GM12878 (cell line): ENCODE measurements around the gene RSPH1. TPM values are rescaled to one million over a fixed set of nuclear protein-coding genes. Genes with fewer than 3 reads are reported as not detected.

Source experiments
- BACH1 ChIP-seq: fragments of 450-650 bp; IDR thresholded peaks from 2 replicates; pipeline ENCODE4 v1.6.1; 2017; ENCODE audit warnings: mild to moderate bottlenecking, borderline replicate concordance
- CBX3 ChIP-seq: fragments of 200-600 bp; sonication (generic); IDR thresholded peaks from 2 replicates; pipeline ENCODE4 v1.6.1; 2016; ENCODE audit warnings: low read depth, borderline replicate concordance
- E2F4 ChIP-seq: IDR thresholded peaks from 2 replicates; pipeline ENCODE4 v1.6.1; 2012; ENCODE audit warnings: low read depth, low read length, improper control_type of control experiment
- ETV6 ChIP-seq, 2 experiments: fragments of 450-650 bp in 1 of 2; IDR thresholded peaks in 1 of 2; conservative IDR thresholded peaks in 1 of 2; 2 replicates each; pipeline ENCODE4 v1.6.1; 2014; ENCODE audit warnings: antibody characterized with exemption in 1 of 2, borderline replicate concordance in 1 of 2, low read depth in 1 of 2, mild to moderate bottlenecking in 1 of 2, moderate library complexity in 1 of 2
- FOXK2 ChIP-seq: fragments of 450-650 bp; IDR thresholded peaks from 2 replicates; pipeline ENCODE4 v1.6.1; 2017; ENCODE audit warnings: mild to moderate bottlenecking, moderate library complexity
- IKZF2 ChIP-seq, 2 experiments: fragments of 450-650 bp; IDR thresholded peaks; 2 replicates each; pipeline ENCODE4 v1.6.1; 2017; ENCODE audit warnings: mild to moderate bottlenecking in 2 of 2, moderate library complexity in 2 of 2
- JUND ChIP-seq: IDR thresholded peaks from 2 replicates; pipeline ENCODE4 v1.6.1; 2012; ENCODE audit warnings: low read depth, mild to moderate bottlenecking, low read length, improper control_type of control experiment, moderate library complexity
- KLF5 ChIP-seq: fragments of 450-650 bp; IDR thresholded peaks from 2 replicates; pipeline ENCODE4 v1.6.1; 2014; ENCODE audit warnings: mild to moderate bottlenecking; ENCODE audit not compliant: partially characterized antibody
- MAX ChIP-seq: IDR thresholded peaks from 2 replicates; pipeline ENCODE4 v1.6.1; 2012; ENCODE audit warnings: low read depth, low read length, improper control_type of control experiment
- MYB ChIP-seq: fragments of 150-350 bp; IDR thresholded peaks from 2 replicates; pipeline ENCODE4 v1.6.1; 2014; ENCODE audit warnings: mild to moderate bottlenecking, low read depth, low read length, borderline replicate concordance
- POLR2AphosphoS2 ChIP-seq: IDR thresholded peaks from 2 replicates; pipeline ENCODE4 v1.6.1; 2011; ENCODE audit warnings: low read depth, mild to moderate bottlenecking, low read length, improper control_type of control experiment, moderate library complexity
- RB1 ChIP-seq: fragments of 450-650 bp; formaldehyde crosslinking; IDR thresholded peaks from 2 replicates; pipeline ENCODE4 v1.6.1; 2017; ENCODE audit warnings: mild to moderate bottlenecking, borderline replicate concordance
- RUNX3 ChIP-seq: IDR thresholded peaks from 2 replicates; pipeline ENCODE4 v1.6.1; 2012; ENCODE audit warnings: low read length, inconsistent platforms
- SMAD5 ChIP-seq: IDR thresholded peaks from 2 replicates; pipeline ENCODE4 v1.6.1; 2016; ENCODE audit warnings: antibody characterized with exemption, low read depth
- SP1 ChIP-seq: IDR thresholded peaks from one replicate; pipeline ENCODE4 v1.6.1; 2011; ENCODE audit warnings: low read depth, low read length
- TCF12 ChIP-seq: IDR thresholded peaks from 2 replicates; pipeline ENCODE4 v1.6.1; 2011; ENCODE audit warnings: low read depth, mild to moderate bottlenecking, low read length
- TCF7 ChIP-seq: IDR thresholded peaks from 2 replicates; pipeline ENCODE4 v1.6.1; 2014; ENCODE audit warnings: antibody characterized with exemption, borderline replicate concordance
- ZNF24 ChIP-seq: fragments of 450-650 bp; IDR thresholded peaks from 2 replicates; pipeline ENCODE4 v1.6.1; 2017; ENCODE audit warnings: antibody characterized with exemption, mild to moderate bottlenecking
- ZNF592 ChIP-seq: fragments of 450-650 bp; IDR thresholded peaks from 2 replicates; pipeline ENCODE4 v1.6.1; 2017; ENCODE audit warnings: mild to moderate bottlenecking, moderate library complexity
- polyA plus RNA-seq, 11 experiments: library from polyadenylated mRNA; depleted of rRNA in 4 of 11; unstranded in 6 of 11; stranded (reverse) in 5 of 11; fragments of >200 nt; fragmentation: Nextera tagmentation in 4 of 11; fragmentation: Illumina TruSeq in 1 of 11; extraction: Ambion mirVana in 4 of 11; extraction: Trizol in 1 of 11; gene quantifications; 1 replicate in 1 of 11; 2 replicates in 10 of 11; pipeline versions ENCODE4 v1.2.1 to v1.2.3, GENCODE V29; 2011 to 2016; ENCODE audit warnings: inconsistent platforms in 2 of 11, missing spikeins in 2 of 11, low read depth in 1 of 11
- total RNA-seq, 4 experiments: library from RNA; depleted of rRNA in 3 of 4; stranded (reverse); fragments of >200 nt in 3 of 4; fragmentation: Illumina TruSeq in 1 of 4; extraction: Trizol in 1 of 4; gene quantifications; 2 replicates each; pipeline versions ENCODE4 v1.2.1 to v1.2.3, GENCODE V29; 2013 to 2021
- TF ChIP-seq, protein P1 (sequence below): fragments of 450-650 bp; IDR thresholded peaks from 2 replicates; pipeline ENCODE4 v1.6.1; 2016; ENCODE audit warnings: mild to moderate bottlenecking
- TF ChIP-seq, protein P2 (sequence below): fragments of 450-650 bp; formaldehyde crosslinking; IDR thresholded peaks from 2 replicates; pipeline ENCODE4 v1.4.0; 2020; ENCODE audit warnings: mild to moderate bottlenecking, moderate library complexity

The RSPH1 gene
- total and polyA plus RNA-seq, 10 of the 15 experiments (the other 5 are each of a cell fraction or from before 2014, with no cell fraction given): 0.11 to 1.4 (median 0.38) TPM

DNA sequence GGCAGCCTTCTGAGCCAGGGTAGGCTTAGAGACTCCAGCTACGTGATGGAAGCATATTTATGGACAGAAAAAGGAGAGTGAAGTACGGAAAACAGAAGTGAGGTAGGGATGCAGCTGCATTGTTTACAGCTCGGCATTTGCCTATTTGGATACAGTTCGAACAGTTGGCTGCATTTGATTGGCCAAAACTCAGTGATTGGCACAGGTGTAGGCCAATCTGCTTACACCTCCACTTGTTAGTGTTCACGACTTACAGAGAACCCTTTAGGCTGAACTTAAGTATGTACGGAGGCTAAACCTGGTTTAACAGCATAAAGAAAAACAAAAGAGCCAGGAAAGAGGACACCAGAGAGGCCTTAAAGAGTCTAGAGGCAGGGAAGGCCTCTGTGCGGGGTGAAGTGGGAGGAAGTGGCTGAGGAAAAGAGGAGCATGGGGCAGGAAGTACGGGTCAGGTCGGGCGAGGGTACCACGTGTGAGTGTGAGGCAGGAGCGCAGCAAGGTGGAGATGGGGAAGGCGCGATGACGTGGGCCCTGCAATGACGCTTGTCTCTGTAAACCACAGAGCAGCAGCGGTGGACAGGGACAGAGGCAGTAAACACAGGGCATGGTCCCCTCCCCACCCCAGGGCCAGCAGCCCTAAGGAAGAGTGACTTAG, 32.0 kb downstream of the RSPH1 start (continued):
- TF ChIP-seq RB1: no peak
- TF ChIP-seq IKZF2 (IDR thresholded peaks at IDR 0.05): no peak
- TF ChIP-seq, protein P1, sequence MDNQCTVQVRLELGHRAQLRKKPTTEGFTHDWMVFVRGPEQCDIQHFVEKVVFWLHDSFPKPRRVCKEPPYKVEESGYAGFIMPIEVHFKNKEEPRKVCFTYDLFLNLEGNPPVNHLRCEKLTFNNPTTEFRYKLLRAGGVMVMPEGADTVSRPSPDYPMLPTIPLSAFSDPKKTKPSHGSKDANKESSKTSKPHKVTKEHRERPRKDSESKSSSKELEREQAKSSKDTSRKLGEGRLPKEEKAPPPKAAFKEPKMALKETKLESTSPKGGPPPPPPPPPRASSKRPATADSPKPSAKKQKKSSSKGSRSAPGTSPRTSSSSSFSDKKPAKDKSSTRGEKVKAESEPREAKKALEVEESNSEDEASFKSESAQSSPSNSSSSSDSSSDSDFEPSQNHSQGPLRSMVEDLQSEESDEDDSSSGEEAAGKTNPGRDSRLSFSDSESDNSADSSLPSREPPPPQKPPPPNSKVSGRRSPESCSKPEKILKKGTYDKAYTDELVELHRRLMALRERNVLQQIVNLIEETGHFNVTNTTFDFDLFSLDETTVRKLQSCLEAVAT: peak; percentile 71
- TF ChIP-seq CBX3: no peak
- TF ChIP-seq, protein P2, sequence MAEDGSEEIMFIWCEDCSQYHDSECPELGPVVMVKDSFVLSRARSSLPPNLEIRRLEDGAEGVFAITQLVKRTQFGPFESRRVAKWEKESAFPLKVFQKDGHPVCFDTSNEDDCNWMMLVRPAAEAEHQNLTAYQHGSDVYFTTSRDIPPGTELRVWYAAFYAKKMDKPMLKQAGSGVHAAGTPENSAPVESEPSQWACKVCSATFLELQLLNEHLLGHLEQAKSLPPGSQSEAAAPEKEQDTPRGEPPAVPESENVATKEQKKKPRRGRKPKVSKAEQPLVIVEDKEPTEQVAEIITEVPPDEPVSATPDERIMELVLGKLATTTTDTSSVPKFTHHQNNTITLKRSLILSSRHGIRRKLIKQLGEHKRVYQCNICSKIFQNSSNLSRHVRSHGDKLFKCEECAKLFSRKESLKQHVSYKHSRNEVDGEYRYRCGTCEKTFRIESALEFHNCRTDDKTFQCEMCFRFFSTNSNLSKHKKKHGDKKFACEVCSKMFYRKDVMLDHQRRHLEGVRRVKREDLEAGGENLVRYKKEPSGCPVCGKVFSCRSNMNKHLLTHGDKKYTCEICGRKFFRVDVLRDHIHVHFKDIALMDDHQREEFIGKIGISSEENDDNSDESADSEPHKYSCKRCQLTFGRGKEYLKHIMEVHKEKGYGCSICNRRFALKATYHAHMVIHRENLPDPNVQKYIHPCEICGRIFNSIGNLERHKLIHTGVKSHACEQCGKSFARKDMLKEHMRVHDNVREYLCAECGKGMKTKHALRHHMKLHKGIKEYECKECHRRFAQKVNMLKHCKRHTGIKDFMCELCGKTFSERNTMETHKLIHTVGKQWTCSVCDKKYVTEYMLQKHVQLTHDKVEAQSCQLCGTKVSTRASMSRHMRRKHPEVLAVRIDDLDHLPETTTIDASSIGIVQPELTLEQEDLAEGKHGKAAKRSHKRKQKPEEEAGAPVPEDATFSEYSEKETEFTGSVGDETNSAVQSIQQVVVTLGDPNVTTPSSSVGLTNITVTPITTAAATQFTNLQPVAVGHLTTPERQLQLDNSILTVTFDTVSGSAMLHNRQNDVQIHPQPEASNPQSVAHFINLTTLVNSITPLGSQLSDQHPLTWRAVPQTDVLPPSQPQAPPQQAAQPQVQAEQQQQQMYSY: no peak
- no peak for TF ChIP-seq TCF7
- no peak for TF ChIP-seq ZNF592
- no peak for TF ChIP-seq ZNF24
- no peak for TF ChIP-seq FOXK2
- TF ChIP-seq SP1: peak; percentile 88
- no peak for TF ChIP-seq JUND
- TF ChIP-seq POLR2AphosphoS2: no peak
- no peak for TF ChIP-seq MAX
- TF ChIP-seq TCF12: no peak
- no peak for TF ChIP-seq E2F4
- TF ChIP-seq SMAD5: no peak
- no peak for TF ChIP-seq BACH1
- no peak for TF ChIP-seq KLF5
- no peak for TF ChIP-seq MYB
- TF ChIP-seq ETV6 (conservative IDR thresholded peaks at IDR 0.05 in 1 of 2, IDR thresholded peaks at IDR 0.05 in 1 of 2; ENCODE audit: borderline replicate concordance in 1 of 2, low read depth in 1 of 2): no peak
- TF ChIP-seq RUNX3: no peak
